Subcutaneous adipose tissue (tissue), 4 donors: ENCODE measurements around the gene TPX2. TPM values are rescaled to one million over a fixed set of nuclear protein-coding genes. Genes with fewer than 3 reads are reported as not detected.

Source experiments
- total RNA-seq, 4 donors: library from RNA; depleted of rRNA; stranded (reverse); fragments of >200 nt; gene quantifications; one replicate each; pipeline ENCODE4 v1.1.0, GENCODE V29; 2016
- TF ChIP-seq, protein P1 (sequence below): fragments of 450-650 bp; IDR thresholded peaks from one replicate; pipeline ENCODE4 v1.5.1; 2016; ENCODE audit warnings: low read depth, mild to moderate bottlenecking, control low read depth, antibody characterized with exemption, moderate library complexity

TPX2 gene
- total RNA-seq, 4 donors from 2014 or later: 0.49 to 4.9 (median 2.9) TPM

DNA sequence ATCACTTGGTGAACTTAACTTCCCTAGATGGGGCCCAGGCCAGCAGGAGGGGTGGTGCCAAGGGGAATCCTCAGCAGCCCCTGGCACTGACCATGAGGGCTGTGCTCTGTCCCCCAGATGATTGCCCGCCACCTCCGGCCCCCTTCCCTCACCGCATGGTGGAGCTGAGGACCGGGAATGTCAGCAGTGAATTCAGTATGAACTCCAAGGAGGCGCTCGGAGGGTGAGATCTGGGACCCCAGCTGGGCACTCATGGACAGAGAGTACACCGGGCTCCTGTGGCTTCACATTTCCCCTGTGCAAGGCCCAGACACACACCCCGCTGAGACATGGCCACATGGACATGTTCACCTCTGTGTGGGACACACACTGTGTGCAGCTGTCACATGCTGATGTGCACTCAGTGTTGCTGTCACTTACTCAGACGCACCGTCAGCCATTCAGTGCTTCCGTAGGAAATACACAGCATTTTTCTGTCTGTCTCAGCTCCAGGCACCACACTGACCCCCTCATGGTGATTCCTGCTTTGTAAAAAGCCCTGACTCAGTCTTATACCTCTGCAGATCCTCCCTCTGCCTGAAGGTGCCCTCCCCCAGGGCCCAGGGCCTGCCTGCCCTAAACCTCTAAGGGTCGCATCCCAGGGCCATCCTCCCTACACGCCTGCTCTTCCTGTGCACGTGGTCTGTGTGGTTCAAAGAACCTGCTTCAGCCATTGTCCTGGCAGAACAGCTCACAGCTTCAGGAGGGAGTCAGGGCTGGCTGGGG, 84.5 kb downstream of the TPX2 start:
- TF ChIP-seq, protein P1, sequence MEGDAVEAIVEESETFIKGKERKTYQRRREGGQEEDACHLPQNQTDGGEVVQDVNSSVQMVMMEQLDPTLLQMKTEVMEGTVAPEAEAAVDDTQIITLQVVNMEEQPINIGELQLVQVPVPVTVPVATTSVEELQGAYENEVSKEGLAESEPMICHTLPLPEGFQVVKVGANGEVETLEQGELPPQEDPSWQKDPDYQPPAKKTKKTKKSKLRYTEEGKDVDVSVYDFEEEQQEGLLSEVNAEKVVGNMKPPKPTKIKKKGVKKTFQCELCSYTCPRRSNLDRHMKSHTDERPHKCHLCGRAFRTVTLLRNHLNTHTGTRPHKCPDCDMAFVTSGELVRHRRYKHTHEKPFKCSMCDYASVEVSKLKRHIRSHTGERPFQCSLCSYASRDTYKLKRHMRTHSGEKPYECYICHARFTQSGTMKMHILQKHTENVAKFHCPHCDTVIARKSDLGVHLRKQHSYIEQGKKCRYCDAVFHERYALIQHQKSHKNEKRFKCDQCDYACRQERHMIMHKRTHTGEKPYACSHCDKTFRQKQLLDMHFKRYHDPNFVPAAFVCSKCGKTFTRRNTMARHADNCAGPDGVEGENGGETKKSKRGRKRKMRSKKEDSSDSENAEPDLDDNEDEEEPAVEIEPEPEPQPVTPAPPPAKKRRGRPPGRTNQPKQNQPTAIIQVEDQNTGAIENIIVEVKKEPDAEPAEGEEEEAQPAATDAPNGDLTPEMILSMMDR: no peak

DNA sequence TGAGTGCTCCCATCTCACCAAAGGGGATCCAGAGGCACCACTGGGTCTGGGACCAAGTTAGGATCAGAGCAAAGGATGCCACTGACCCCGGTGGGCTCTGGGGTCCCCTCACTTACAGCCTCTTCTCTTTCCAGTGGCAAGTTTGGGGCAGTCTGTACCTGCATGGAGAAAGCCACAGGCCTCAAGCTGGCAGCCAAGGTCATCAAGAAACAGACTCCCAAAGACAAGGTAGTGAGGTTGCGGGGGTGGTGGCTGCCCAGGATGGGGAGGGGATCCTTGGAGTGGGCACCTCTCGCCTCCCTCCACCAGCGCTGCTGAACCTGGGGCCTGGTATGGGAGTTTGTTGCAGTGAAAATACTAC, 85.0 kb downstream of the TPX2 start:
- TF ChIP-seq, protein P1: no peak

DNA sequence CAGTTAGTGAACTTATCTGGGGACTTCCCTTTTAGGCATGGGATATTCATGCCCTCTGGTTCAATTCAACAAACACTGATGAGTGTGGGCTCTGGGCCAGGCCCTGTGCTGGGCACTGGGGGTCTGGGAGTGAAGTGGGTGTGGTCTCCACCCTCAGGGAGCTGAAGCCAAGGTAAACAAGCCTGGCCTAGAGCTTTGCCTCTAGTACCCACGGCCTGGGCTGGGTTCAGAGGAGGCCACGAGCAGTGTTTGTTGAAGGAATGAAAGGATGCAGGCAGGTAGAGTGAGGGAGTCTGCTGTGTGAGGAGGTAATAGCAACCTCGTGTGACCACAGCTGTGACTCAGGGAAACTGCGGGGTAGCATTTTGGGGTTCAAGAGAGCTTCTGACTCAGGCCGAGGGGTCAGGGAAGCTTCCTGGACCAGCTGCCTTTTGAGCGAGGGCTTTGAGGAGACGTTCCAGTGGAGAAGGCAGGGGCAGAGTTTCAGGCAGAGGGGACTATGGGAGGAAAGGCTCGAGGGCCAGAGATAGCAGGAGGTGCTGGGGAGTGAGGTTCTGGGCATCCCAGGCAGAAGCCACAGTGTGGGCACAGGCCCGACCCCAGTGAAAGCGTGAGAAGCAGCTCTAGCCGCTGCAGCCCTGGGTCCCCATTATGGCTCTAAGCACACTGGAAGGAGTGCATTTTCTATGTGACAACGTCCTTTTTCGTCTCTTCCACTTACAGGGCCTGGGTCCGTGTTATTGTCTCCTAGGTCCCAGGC, 85.6 kb downstream of the TPX2 start:
- TF ChIP-seq, protein P1: no peak

DNA sequence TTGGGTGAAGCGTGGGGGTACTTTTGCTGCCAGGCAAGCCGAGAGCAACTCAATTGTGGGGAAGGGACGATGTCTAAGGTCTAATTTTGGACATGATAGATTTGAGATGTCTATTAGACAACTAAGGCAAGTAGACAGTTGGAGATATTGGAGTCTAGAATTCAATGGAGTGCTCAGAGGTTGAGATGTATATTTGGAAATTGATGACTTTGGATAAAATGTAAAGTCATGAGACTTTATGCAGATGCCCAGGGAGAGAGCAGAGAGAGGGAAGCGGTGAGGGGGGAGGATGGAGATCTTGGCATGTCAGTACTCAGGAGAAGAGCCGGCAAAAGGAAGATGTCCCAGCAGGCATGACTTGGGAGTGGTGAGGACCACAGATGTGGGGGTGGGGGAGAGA, 87.0 kb downstream of the TPX2 start:
- TF ChIP-seq, protein P1: no peak

DNA sequence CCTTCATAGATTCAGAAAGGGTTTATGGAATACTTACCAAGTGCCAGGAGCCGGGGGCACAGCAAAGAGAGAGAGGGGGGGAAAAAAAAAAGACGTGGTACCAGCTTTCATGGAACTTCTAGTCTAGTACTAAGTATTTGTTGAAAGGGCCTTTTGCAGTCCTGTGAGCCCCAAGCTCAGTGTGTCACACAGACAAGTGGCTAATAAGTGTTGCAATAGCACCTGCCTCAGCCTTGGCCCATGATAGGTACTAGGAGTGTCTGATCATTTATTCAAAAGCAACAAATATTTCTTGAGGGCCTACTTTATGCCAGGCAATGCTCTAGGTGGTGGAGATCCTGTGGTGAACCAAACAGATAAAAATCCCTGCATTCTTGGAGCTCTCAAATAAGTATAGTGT, 88.0 kb downstream of the TPX2 start:
- TF ChIP-seq, protein P1: no peak

DNA sequence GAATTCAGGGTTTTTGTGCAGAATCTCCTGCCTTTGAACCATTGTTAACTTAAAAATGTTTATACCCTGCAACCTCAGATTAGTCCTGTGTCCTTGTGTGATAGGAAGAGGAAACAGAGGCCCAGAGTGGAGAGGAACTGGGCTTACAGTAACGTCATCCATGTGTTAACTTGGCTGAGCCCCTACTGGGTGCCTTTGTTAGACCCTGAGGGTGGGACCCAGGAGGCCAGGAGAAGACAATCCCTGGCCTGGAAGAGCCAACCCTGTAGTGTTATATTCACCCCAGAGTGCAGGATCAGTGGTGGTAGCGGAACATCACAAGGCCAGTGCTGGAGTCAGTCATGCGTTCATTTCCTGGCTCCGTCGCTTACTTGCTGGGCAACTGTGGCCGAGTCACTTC, 90.6 kb downstream of the TPX2 start:
- TF ChIP-seq, protein P1: no peak

- TF ChIP-seq, protein P1: no peak
Measured at GRCh38 chr20:31830406-31830981, 91.4 kb downstream of the TPX2 start.
